Stimulated activated effector memory CD8-positive, alpha-beta T cell treated with anti-CD3 and anti-CD28 coated beads, Interleukin-12 subunit alpha, Interleukin-12 subunit beta, amount 100 ng/mL, for 72 hours (primary cell): ENCODE data around the gene ANP32E.
A peak's percentile ranks its signal among the peaks of the same experiment; 100 is the strongest.
"Not testable (repeated sequence)": the region's sequence is repeated elsewhere in the genome, so short reads cannot be mapped to it uniquely, and the experiment has no call there.

Experiments
- ATAC-seq: fragments of 150-1000 bp; cut with Tn5 transposase; 2 replicates; pipeline ENCODE4 v1.10.0; 2021
- DNase-seq, 2 donors: peaks; one replicate each; pipeline ENCODE4 v3.0.0; 2021 to 2022; ENCODE audit warnings: low spot score in 2 of 2
- H3K27ac Mint-ChIP-seq: one replicate; pipeline ENCODE4 v1.8.0; 2022; ENCODE audit warnings: mild to moderate bottlenecking, mixed read lengths
- H3K36me3 Mint-ChIP-seq: one replicate; pipeline ENCODE4 v1.8.0; 2022; ENCODE audit warnings: mild to moderate bottlenecking, mixed read lengths
- H3K4me1 Mint-ChIP-seq: one replicate; pipeline ENCODE4 v1.8.0; 2022; ENCODE audit warnings: mixed read lengths
- H3K4me3 Mint-ChIP-seq: one replicate; pipeline ENCODE4 v1.8.0; 2022; ENCODE audit warnings: mild to moderate bottlenecking, mixed read lengths
- H3K9me3 Mint-ChIP-seq: one replicate; pipeline ENCODE4 v1.8.0; 2022; ENCODE audit warnings: mixed read lengths

Gene ANP32E

DNA sequence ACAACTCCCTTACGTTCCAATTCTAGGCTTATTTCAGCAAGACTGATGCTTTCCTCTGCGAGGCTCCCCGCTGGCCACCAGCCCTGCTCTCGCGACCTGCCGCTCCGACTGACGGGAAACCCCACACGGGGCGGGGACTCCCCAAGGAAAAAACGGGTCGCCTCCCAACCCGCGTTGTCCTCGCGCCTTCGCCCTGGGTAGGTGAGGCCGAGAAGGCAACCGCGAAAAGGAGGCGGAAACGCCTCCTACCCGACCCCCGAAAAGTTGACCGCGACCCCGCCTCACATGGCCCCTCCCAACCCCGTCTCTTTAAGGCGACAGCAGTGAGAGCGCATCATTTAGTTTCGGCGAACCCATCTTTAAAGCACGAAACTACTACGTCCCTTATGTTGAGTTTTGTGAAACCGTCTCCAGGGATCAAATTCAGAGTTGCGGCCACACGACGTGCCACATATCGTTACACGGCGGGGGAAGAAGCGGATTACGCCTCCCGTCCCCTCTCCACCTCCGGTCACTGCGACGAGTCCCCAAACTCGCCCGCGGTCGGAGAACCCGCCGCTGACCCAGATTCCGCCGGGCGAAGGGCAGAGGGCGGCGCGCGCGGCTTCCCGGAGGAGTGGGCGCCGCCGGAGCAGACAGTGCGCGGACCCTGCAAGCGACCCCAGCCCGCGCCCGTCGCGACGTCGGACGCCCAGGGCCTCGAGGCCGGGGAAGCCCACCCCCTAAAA lies 1.2 kb downstream of the ANP32E start:
- H3K9me3 Mint-ChIP-seq: no peaks in the 10 kb centered on the region
- H3K4me3 Mint-ChIP-seq: no peak overlapping the region
- peaks cover 20% of the 10 kb centered on the region for H3K4me1 Mint-ChIP-seq
- H3K36me3 Mint-ChIP-seq: no peaks in the 10 kb centered on the region
- peak; percentile 85 to 97 for DNase-seq
- ATAC-seq: peak; percentile 74
- no peak overlapping the region for H3K27ac Mint-ChIP-seq

GRCh38 chr1:150234309-150234565 lies 1.7 kb downstream of the ANP32E start:
- ATAC-seq (no peak), DNase-seq (no peak)
- H3K9me3 Mint-ChIP-seq: no peaks in the 10 kb centered on the region
- H3K27ac Mint-ChIP-seq: no peak overlapping the region
- H3K4me3 Mint-ChIP-seq: no peak overlapping the region
- no peaks in the 10 kb centered on the region for H3K36me3 Mint-ChIP-seq
- peaks cover 20% of the 10 kb centered on the region for H3K4me1 Mint-ChIP-seq

- no peaks in the 10 kb centered on the region for H3K9me3 Mint-ChIP-seq
- no peak overlapping the region for H3K27ac Mint-ChIP-seq
- DNase-seq (peak in 1 of 2 donors; percentile 53), ATAC-seq (no peak)
- no peaks in the 10 kb centered on the region for H3K36me3 Mint-ChIP-seq
- no peak overlapping the region for H3K4me3 Mint-ChIP-seq
- peaks cover 20% of the 10 kb centered on the region for H3K4me1 Mint-ChIP-seq
Measured at GRCh38 chr1:150233359-150234308, 2.3 kb downstream of the ANP32E start.

- peaks cover 20% of the 10 kb centered on the region for H3K4me1 Mint-ChIP-seq
- H3K4me3 Mint-ChIP-seq, ATAC-seq, H3K9me3 Mint-ChIP-seq, H3K36me3 Mint-ChIP-seq, H3K27ac Mint-ChIP-seq: not testable (repeated sequence)
- DNase-seq: peak in 1 of 2 donors; percentile 45
Measured at GRCh38 chr1:150232921-150233320, 3.0 kb downstream of the ANP32E start.

- not testable (repeated sequence) for ATAC-seq, H3K9me3 Mint-ChIP-seq, H3K36me3 Mint-ChIP-seq, H3K4me3 Mint-ChIP-seq, H3K27ac Mint-ChIP-seq
- DNase-seq: peak in 1 of 2 donors; percentile 30
- H3K4me1 Mint-ChIP-seq: peaks cover 12% of the 10 kb centered on the region
Measured at GRCh38 chr1:150228246-150228645, 7.7 kb downstream of the ANP32E start.

GRCh38 chr1:150227228-150227627 lies 8.7 kb downstream of the ANP32E start:
- no peak overlapping the region for H3K4me3 Mint-ChIP-seq
- DNase-seq (peak in 1 of 2 donors; percentile 37), ATAC-seq (no peak)
- no peaks in the 10 kb centered on the region for H3K36me3 Mint-ChIP-seq
- no peaks in the 10 kb centered on the region for H3K9me3 Mint-ChIP-seq
- peaks cover 6% of the 10 kb centered on the region for H3K4me1 Mint-ChIP-seq
- no peak overlapping the region for H3K27ac Mint-ChIP-seq

GRCh38 chr1:150226486-150226885 lies 9.4 kb downstream of the ANP32E start:
- no peaks in the 10 kb centered on the region for H3K36me3 Mint-ChIP-seq
- no peak overlapping the region for H3K4me3 Mint-ChIP-seq

GRCh38 chr1:150225546-150225945 lies 10.4 kb downstream of the ANP32E start:
- ATAC-seq (no peak), DNase-seq (no peak)
- Mint-ChIP-seq H3K4me3 (no peak overlapping the region), H3K36me3 (no peaks in the 10 kb centered on the region), H3K9me3 (no peaks in the 10 kb centered on the region), H3K4me1 (peaks cover 6% of the 10 kb centered on the region), H3K27ac (peak overlapping the region; percentile 78)

More at GRCh38 chr1:150226486-150226885, 9.4 kb downstream of the ANP32E start:
- ATAC-seq (no peak), DNase-seq (no peak)
- Mint-ChIP-seq H3K27ac (peak overlapping the region; percentile 30), H3K9me3 (no peaks in the 10 kb centered on the region), H3K4me1 (peaks cover 6% of the 10 kb centered on the region)

GRCh38 chr1:150224983-150225382 lies 10.9 kb downstream of the ANP32E start:
- Mint-ChIP-seq H3K4me3 (no peak overlapping the region), H3K36me3 (no peaks in the 10 kb centered on the region), H3K9me3 (no peaks in the 10 kb centered on the region), H3K27ac (peak overlapping the region; percentile 78), H3K4me1 (peaks cover 6% of the 10 kb centered on the region)
- no peak for ATAC-seq
- DNase-seq: no peak

DNA sequence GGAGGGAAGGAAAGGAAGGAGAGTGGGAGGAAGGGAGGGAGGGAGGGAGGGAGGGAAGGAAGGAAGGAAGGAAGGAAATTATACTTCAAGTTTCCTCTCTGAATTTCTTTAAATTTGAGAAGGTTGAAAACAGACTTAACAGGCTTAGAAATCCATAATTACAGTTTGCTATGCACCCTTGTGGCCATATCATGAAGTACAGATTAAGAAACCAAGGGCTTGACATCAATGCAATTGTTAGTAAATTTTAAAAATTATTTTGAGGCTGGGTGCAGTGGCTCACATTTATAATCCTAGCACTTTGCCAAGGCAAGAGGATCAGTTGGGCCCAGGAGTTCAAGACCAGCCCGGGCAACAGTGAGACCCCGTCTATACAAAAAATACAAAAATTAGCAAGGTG lies 14.4 kb downstream of the ANP32E start:
- Mint-ChIP-seq H3K9me3 (no peaks in the 10 kb centered on the region), H3K4me3 (no peak overlapping the region), H3K36me3 (no peaks in the 10 kb centered on the region), H3K27ac (no peak overlapping the region), H3K4me1 (peaks cover 6% of the 10 kb centered on the region)
- DNase-seq: no peak
- no peak for ATAC-seq

- H3K27ac Mint-ChIP-seq, ATAC-seq, DNase-seq, H3K4me3 Mint-ChIP-seq, H3K9me3 Mint-ChIP-seq: not testable (repeated sequence)
- Mint-ChIP-seq H3K36me3 (peaks cover 11% of the 10 kb centered on the region), H3K4me1 (peaks cover 14% of the 10 kb centered on the region)
Measured at GRCh38 chr1:150215855-150216254, 20.1 kb downstream of the ANP32E start.

- peak overlapping the region; percentile 73 for H3K4me3 Mint-ChIP-seq
- peaks cover 11% of the 10 kb centered on the region for H3K36me3 Mint-ChIP-seq
- peak overlapping the region; percentile 94 for H3K27ac Mint-ChIP-seq
- peaks cover 14% of the 10 kb centered on the region for H3K4me1 Mint-ChIP-seq
- DNase-seq, H3K9me3 Mint-ChIP-seq, ATAC-seq: not testable (repeated sequence)
Measured at GRCh38 chr1:150214099-150214756, 21.7 kb downstream of the ANP32E start.

- ATAC-seq (peak; percentile 100), DNase-seq (peak; percentile 73 to 92)
- Mint-ChIP-seq H3K9me3 (no peaks in the 10 kb centered on the region), H3K27ac (peak overlapping the region; percentile 94), H3K36me3 (peaks cover 11% of the 10 kb centered on the region), H3K4me1 (peaks cover 14% of the 10 kb centered on the region), H3K4me3 (peak overlapping the region; percentile 73)
Measured at GRCh38 chr1:150213170-150214098, 22.5 kb downstream of the ANP32E start.

GRCh38 chr1:150212070-150212469 lies 23.8 kb downstream of the ANP32E start:
- ATAC-seq: no peak
- Mint-ChIP-seq H3K9me3 (no peaks in the 10 kb centered on the region), H3K4me1 (peaks cover 14% of the 10 kb centered on the region), H3K27ac (no peak overlapping the region), H3K4me3 (no peak overlapping the region), H3K36me3 (peaks cover 11% of the 10 kb centered on the region)
- DNase-seq: no peak
